ENCODE results near the gene FICD. TPM values are rescaled to one million over a fixed set of nuclear protein-coding genes. Genes with fewer than 3 reads are reported as not detected.

Gene FICD
- total and polyA plus RNA-seq, 2 of the 13 experiments (the other 11 are each of a cell fraction or from before 2014, with no cell fraction given): 0.99 to 3.0 TPM

- TF ChIP-seq ZBTB38 (CRISPR knock-in tag; IDR thresholded peaks at IDR 0.05) (no peak), SMAD3 (CRISPR knock-in tag; IDR thresholded peaks at IDR 0.05) (no peak), ZNF841 (CRISPR knock-in tag; IDR thresholded peaks at IDR 0.05; ENCODE audit: borderline replicate concordance) (no peak), CBX2 (IDR thresholded peaks at IDR 0.05; ENCODE audit: low read depth, low read length) (no peak), CBX2 (CRISPR knock-in tag; IDR thresholded peaks at IDR 0.05; ENCODE audit: low read depth) (no peak), EP300 (IDR thresholded peaks at IDR 0.05; ENCODE audit: low read depth in 2 of 2, low read length in 2 of 2) (no peak), EP300 (CRISPR knock-in tag; IDR thresholded peaks at IDR 0.05; ENCODE audit: borderline replicate concordance) (no peak; the same call in 1 of the 2 replicates), ZKSCAN8 (CRISPR knock-in tag; IDR thresholded peaks at IDR 0.05; ENCODE audit: borderline replicate concordance) (0 out of 2 replicates have a peak, but pooled peaks have one; percentile 36), ZBED4 (CRISPR knock-in tag; IDR thresholded peaks at IDR 0.05; ENCODE audit: borderline replicate concordance) (no peak), MTA1 (CRISPR knock-in tag; IDR thresholded peaks at IDR 0.05; ENCODE audit: borderline replicate concordance) (no peak), RAD51 (IDR thresholded peaks at IDR 0.05; ENCODE audit: borderline replicate concordance) (no peak), KLF15 (CRISPR knock-in tag; IDR thresholded peaks at IDR 0.05; ENCODE audit: borderline replicate concordance) (no peak), HNRNPL (IDR thresholded peaks at IDR 0.05; ENCODE audit: low read depth, low read length) (no peak), ZNF556 (CRISPR knock-in tag; IDR thresholded peaks at IDR 0.05; ENCODE audit: borderline replicate concordance) (no peak), NFATC3 (CRISPR knock-in tag; IDR thresholded peaks at IDR 0.05) (no peak), NFE2 (CRISPR knock-in tag; IDR thresholded peaks at IDR 0.05) (no peak), HBP1 (CRISPR knock-in tag; IDR thresholded peaks at IDR 0.05; ENCODE audit: low read depth) (no peak), CBFB (CRISPR knock-in tag; IDR thresholded peaks at IDR 0.05) (no peak), BATF2 (CRISPR knock-in tag; IDR thresholded peaks at IDR 0.05) (no peak), MAX (IDR thresholded peaks at IDR 0.05) (no peak), CENPX (CRISPR knock-in tag; IDR thresholded peaks at IDR 0.05) (no peak), ZBTB49 (CRISPR knock-in tag; IDR thresholded peaks at IDR 0.05; ENCODE audit: borderline replicate concordance) (no peak)
Measured at GRCh38 chr12:108563136-108563803, 48.2 kb downstream of the FICD start (continued).

Data from HepG2 (cell line).